Keratinocyte (primary cell): ENCODE data around the gene UBE2F. TPM values are rescaled to one million over a fixed set of nuclear protein-coding genes. Genes with fewer than 3 reads are reported as not detected.
"Not testable (repeated sequence)": the region's sequence is repeated elsewhere in the genome, so short reads cannot be mapped to it uniquely, and the experiment has no call there.

Experiments
- DNase-seq: peaks from one replicate; pipeline ENCODE4 v3.0.0-alpha.2; 2011; ENCODE audit warnings: low read depth, missing footprints, low spot score
- FAIRE-seq: peaks from 2 replicates; lab custom pipeline; 2011; peaks lifted over from hg19 to GRCh38; lab: Jason Lieb, UNC
- H2AFZ ChIP-seq: 2 replicates; pipeline ENCODE4 v1.6.0; 2012; ENCODE audit warnings: low read length, control low read depth, inconsistent platforms; ENCODE audit not compliant: control insufficient read depth
- H3K27ac ChIP-seq: 2 replicates; pipeline ENCODE4 v1.5.1; 2011; ENCODE audit warnings: low read length; ENCODE audit not compliant: control insufficient read depth, insufficient read depth
- H3K27me3 ChIP-seq: 3 replicates; pipeline ENCODE4 v1.6.0; 2011; ENCODE audit warnings: low read length; ENCODE audit not compliant: control insufficient read depth, insufficient read depth; ENCODE audit errors: extremely low read depth
- H3K36me3 ChIP-seq, 2 experiments: 2 replicates in 1 of 2; 3 replicates in 1 of 2; pipeline ENCODE4 v1.5.1; 2011; ENCODE audit warnings: low read length in 2 of 2, mild to moderate bottlenecking in 1 of 2; ENCODE audit not compliant: control insufficient read depth in 2 of 2, insufficient read depth in 2 of 2; ENCODE audit errors: extremely low read depth in 1 of 2
- H3K4me1 ChIP-seq: 3 replicates; pipeline ENCODE4 v1.5.1; 2011; ENCODE audit warnings: low read length; ENCODE audit not compliant: control insufficient read depth, insufficient read depth; ENCODE audit errors: extremely low read depth
- H3K4me2 ChIP-seq: 3 replicates; pipeline ENCODE4 v1.6.0; 2011; ENCODE audit warnings: low read depth, low read length; ENCODE audit not compliant: control insufficient read depth, insufficient read depth; ENCODE audit errors: extremely low read depth
- H3K4me3 ChIP-seq, 3 experiments: fragments of 200-600 bp in 1 of 3; sonication (generic) in 1 of 3; 2 replicates in 2 of 3; 3 replicates in 1 of 3; pipeline ENCODE4 v1.5.1; 2011 to 2016; ENCODE audit warnings: low read length in 3 of 3, mild to moderate bottlenecking in 3 of 3, control low read depth in 2 of 3, inconsistent platforms in 1 of 3, low read depth in 1 of 3, mixed read lengths in 1 of 3, mixed run types in 1 of 3, moderate library complexity in 1 of 3; ENCODE audit not compliant: control insufficient read depth in 2 of 3, insufficient read depth in 2 of 3; ENCODE audit errors: extremely low read depth in 1 of 3
- H3K79me2 ChIP-seq: 2 replicates; pipeline ENCODE4 v1.6.0; 2012; ENCODE audit warnings: low read length; ENCODE audit not compliant: control insufficient read depth, insufficient read depth
- H3K9ac ChIP-seq: 3 replicates; pipeline ENCODE4 v1.6.0; 2011; ENCODE audit warnings: low read length; ENCODE audit not compliant: control insufficient read depth, insufficient read depth; ENCODE audit errors: extremely low read depth
- H3K9me1 ChIP-seq: 3 replicates; pipeline ENCODE4 v1.6.0; 2011; ENCODE audit warnings: low read length; ENCODE audit not compliant: control insufficient read depth, insufficient read depth; ENCODE audit errors: extremely low read depth
- H3K9me3 ChIP-seq: 2 replicates; pipeline ENCODE4 v1.5.1; 2012; ENCODE audit warnings: low read depth, low read length; ENCODE audit not compliant: control insufficient read depth
- H4K20me1 ChIP-seq: 3 replicates; pipeline ENCODE4 v1.6.0; 2011; ENCODE audit warnings: low read length; ENCODE audit not compliant: control insufficient read depth, insufficient read depth; ENCODE audit errors: extremely low read depth
- EZH2 ChIP-seq: IDR thresholded peaks from one replicate; pipeline ENCODE4 v1.6.1; 2012; ENCODE audit warnings: inconsistent platforms, mild to moderate bottlenecking, low read length, moderate library complexity
- dilution Hi-C: fragments of 300-500 bp; cut with MboI; formaldehyde crosslinking; loops from one replicate; pipeline ENCODE4 v1.7.0; 2020; ENCODE audit warnings: low sequenced_read_pairs; ENCODE audit not compliant: extremely low pct_ligation_motif_present
- polyA plus RNA-seq, 5 experiments: library from polyadenylated mRNA; depleted of rRNA in 3 of 5; stranded (reverse) in 3 of 5; stranded (forward) in 1 of 5; unstranded in 1 of 5; fragments of >200 nt; gene quantifications; 1 replicate in 1 of 5; 2 replicates in 3 of 5; 3 replicates in 1 of 5; pipeline versions ENCODE4 v1.2.1 to v1.2.3, GENCODE V29; 2011 to 2012; ENCODE audit warnings: missing spikeins in 2 of 5, low read depth in 1 of 5, low replicate concordance in 1 of 5
- TF ChIP-seq, protein P1 (sequence below), 3 experiments: IDR thresholded peaks in 1 of 3; conservative IDR thresholded peaks in 1 of 3; optimal IDR thresholded peaks in 1 of 3; 2 replicates in 2 of 3; 3 replicates in 1 of 3; pipeline versions ENCODE3 to v1.5.1; 2011; ENCODE audit warnings: low read length in 3 of 3, mild to moderate bottlenecking in 3 of 3, moderate library complexity in 2 of 3, control low read depth in 1 of 3, inconsistent platforms in 1 of 3; ENCODE audit not compliant: insufficient read depth in 2 of 3; ENCODE audit errors: extremely low read depth in 1 of 3

The UBE2F gene
- polyA plus RNA-seq, 1 donor (not counting 4 experiments of a cell fraction or from before 2014, with no cell fraction given), result 95.6 TPM

- H3K36me3 ChIP-seq, result no peaks in the 10 kb centered on the region
- dilution Hi-C loops, result no loop called here
- H4K20me1 ChIP-seq, result no peaks in the 10 kb centered on the region
- no peaks in the 10 kb centered on the region for H3K9me1 ChIP-seq
- FAIRE-seq, result no peak
- H3K9me3 ChIP-seq, result peaks cover 6% of the 10 kb centered on the region
- no peak for DNase-seq
- peaks cover 5% of the 10 kb centered on the region for H3K4me1 ChIP-seq
- H3K79me2 ChIP-seq, result no peaks in the 10 kb centered on the region
- no peak overlapping the region for H3K4me2 ChIP-seq
- H3K4me3 ChIP-seq, result no peak overlapping the region
- TF ChIP-seq EZH2, result no peak
- TF ChIP-seq, protein P1, sequence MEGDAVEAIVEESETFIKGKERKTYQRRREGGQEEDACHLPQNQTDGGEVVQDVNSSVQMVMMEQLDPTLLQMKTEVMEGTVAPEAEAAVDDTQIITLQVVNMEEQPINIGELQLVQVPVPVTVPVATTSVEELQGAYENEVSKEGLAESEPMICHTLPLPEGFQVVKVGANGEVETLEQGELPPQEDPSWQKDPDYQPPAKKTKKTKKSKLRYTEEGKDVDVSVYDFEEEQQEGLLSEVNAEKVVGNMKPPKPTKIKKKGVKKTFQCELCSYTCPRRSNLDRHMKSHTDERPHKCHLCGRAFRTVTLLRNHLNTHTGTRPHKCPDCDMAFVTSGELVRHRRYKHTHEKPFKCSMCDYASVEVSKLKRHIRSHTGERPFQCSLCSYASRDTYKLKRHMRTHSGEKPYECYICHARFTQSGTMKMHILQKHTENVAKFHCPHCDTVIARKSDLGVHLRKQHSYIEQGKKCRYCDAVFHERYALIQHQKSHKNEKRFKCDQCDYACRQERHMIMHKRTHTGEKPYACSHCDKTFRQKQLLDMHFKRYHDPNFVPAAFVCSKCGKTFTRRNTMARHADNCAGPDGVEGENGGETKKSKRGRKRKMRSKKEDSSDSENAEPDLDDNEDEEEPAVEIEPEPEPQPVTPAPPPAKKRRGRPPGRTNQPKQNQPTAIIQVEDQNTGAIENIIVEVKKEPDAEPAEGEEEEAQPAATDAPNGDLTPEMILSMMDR (optimal IDR thresholded peaks at IDR 0.05 in 1 of 3, IDR thresholded peaks at IDR 0.05 in 1 of 3, conservative IDR thresholded peaks at IDR 0.05 in 1 of 3; ENCODE audit: extremely low read depth in 1 of 3, insufficient read depth in 2 of 3, low read length in 3 of 3), result no peak
- H3K9ac ChIP-seq, result no peak overlapping the region
- H2AFZ ChIP-seq, result no peak overlapping the region
- H3K27me3 ChIP-seq, result no peaks in the 10 kb centered on the region
- H3K27ac ChIP-seq, result no peak overlapping the region
Measured at GRCh38 chr2:237961637-237962036, 5.2 kb upstream of the UBE2F start.

GRCh38 chr2:237962432-237963084 is 4.3 kb upstream of the UBE2F start:
- H3K27ac ChIP-seq, result no peak overlapping the region
- no peak overlapping the region for H3K9ac ChIP-seq
- H3K36me3 ChIP-seq, result no peaks in the 10 kb centered on the region
- no peaks in the 10 kb centered on the region for H3K27me3 ChIP-seq
- H3K9me1 ChIP-seq, result no peaks in the 10 kb centered on the region
- H3K9me3 ChIP-seq, result peaks cover 6% of the 10 kb centered on the region
- DNase-seq, result no peak
- no peak overlapping the region for H3K4me3 ChIP-seq
- no peak overlapping the region for H2AFZ ChIP-seq
- peaks cover 4% of the 10 kb centered on the region for H3K79me2 ChIP-seq
- H3K4me1 ChIP-seq, result peaks cover 5% of the 10 kb centered on the region
- dilution Hi-C loops, result no loop called here
- H3K4me2 ChIP-seq, result no peak overlapping the region
- FAIRE-seq, result no peak
- TF ChIP-seq EZH2, result no peak
- TF ChIP-seq, protein P1 (optimal IDR thresholded peaks at IDR 0.05 in 1 of 3, IDR thresholded peaks at IDR 0.05 in 1 of 3, conservative IDR thresholded peaks at IDR 0.05 in 1 of 3; ENCODE audit: extremely low read depth in 1 of 3, insufficient read depth in 2 of 3, low read length in 3 of 3), result no peak
- H4K20me1 ChIP-seq, result no peaks in the 10 kb centered on the region

DNA sequence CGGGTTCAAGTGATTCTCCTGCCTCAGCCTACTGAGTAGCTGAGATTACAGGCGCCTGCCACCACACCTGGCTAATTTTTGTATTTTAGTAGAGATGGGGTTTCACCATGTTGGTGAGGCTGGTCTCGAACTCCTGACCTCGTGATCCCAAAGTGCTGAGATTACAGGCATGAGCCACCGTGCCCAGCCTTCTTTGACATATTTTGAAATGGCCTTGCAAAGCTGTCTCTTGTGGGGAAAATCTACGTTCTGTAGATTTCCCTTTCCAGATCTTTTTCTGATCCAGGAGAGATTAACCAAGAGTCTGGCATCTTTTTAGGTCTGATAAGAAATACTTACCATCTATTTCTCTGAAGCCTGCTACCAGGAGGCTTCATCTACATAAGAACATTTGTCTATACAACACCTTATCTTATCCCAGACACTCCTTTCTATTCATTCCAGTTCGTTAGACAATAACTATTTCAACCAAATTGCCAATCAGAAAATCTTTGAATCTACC is 3.3 kb upstream of the UBE2F start:
- H3K9me3 ChIP-seq, DNase-seq, H3K9ac ChIP-seq, FAIRE-seq, H3K27me3 ChIP-seq, H3K4me2 ChIP-seq, H3K4me3 ChIP-seq, H2AFZ ChIP-seq, H3K9me1 ChIP-seq, H4K20me1 ChIP-seq, H3K36me3 ChIP-seq, dilution Hi-C loops, H3K27ac ChIP-seq: not testable (repeated sequence)
- peaks cover 15% of the 10 kb centered on the region for H3K4me1 ChIP-seq
- H3K79me2 ChIP-seq, result peaks cover 14% of the 10 kb centered on the region
